Measurements from ENCODE around the gene IL1RAPL1.

Gene IL1RAPL1

DNA sequence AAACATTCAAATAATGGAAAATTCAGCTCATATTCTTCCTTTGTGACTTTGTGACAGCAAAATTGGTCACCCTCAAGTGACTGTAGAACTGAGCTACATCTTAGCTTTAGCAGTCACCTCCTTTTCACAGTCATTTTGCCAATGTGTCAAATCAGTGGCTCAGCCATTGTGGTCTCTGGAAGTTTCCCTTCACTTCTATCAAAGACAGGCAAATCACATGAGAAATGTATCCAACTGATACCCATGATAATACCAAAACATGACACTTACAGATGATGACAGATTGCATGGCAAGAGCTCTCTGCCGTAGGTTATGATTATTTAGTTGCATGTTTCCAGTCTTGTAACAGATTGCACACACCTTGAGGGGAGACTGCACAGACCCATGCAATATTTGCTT, 1078.3 kb downstream of the IL1RAPL1 start:
- DNase-seq, result no peak

GRCh38 chrX:29666366-29666765, 1079.1 kb downstream of the IL1RAPL1 start:
- DNase-seq, result no peak

GRCh38 chrX:29671421-29671820, 1084.2 kb downstream of the IL1RAPL1 start:
- DNase-seq, result no peak

- DNase-seq, result no peak
Observed at GRCh38 chrX:29687687-29688086, 1100.4 kb downstream of the IL1RAPL1 start.

DNA sequence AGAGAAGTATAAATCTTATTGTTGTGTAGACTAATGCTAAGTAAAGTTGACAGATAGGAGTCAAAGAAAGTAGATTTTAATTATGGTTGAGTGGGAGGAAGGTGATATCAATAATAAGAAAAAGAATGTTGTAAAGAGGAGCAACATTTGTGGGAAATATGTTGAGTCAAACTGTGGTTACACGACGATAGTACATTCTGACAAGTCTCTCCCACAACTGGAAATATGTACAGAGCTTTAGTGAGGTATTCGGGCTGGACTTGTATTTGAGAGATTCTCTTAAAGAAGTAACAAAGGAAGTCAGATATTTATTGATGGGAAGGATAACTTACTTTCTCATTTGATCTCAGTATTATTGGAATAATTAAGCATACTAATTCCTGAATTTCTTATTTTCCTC, 1102.8 kb downstream of the IL1RAPL1 start:
- no peak for DNase-seq

GRCh38 chrX:29691044-29691443, 1103.8 kb downstream of the IL1RAPL1 start:
- DNase-seq, result no peak

GRCh38 chrX:29693912-29694311, 1106.7 kb downstream of the IL1RAPL1 start:
- no peak for DNase-seq

- no peak for DNase-seq
Observed at GRCh38 chrX:29699239-29699638, 1112.0 kb downstream of the IL1RAPL1 start.

DNA sequence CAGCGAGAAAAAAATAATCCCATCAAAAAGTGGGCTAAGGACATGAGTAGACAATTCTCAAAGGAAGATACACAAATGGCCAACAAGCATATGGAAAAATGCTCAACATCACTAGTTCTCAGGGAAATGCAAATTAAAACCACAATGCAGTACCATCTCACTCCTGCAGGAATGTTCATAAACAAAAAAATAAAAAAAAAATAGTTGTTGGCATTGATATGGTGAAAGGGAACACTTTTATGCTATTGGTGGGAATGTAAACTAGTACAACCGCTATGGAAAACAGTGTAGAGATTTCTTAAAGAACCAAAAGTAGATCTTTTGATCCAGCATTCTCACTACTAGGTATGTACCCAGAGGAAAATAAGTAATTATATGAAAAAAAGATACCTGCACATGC, 1119.8 kb downstream of the IL1RAPL1 start:
- no peak for DNase-seq

- DNase-seq, result no peak
Observed at GRCh38 chrX:29721152-29721551, 1133.9 kb downstream of the IL1RAPL1 start.

DNA sequence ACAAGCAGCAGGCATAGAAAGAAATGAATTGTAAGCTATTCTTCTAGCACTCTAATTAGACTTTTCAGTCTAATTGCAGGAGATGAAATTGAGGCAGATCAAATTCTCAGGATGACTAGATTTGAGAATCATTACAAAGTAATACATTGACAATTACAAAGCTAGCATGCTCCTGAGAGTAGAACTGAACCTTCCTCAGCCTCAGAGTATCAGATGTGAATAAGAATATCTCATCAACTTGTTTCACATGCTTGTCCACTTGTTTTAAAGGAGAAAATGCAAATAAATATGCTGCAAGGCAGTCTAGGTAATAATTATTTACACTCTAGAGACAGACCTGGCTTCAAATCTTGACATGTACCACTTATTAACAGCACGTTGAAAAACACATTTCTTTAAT, 1137.1 kb downstream of the IL1RAPL1 start:
- no peak for DNase-seq

DNA sequence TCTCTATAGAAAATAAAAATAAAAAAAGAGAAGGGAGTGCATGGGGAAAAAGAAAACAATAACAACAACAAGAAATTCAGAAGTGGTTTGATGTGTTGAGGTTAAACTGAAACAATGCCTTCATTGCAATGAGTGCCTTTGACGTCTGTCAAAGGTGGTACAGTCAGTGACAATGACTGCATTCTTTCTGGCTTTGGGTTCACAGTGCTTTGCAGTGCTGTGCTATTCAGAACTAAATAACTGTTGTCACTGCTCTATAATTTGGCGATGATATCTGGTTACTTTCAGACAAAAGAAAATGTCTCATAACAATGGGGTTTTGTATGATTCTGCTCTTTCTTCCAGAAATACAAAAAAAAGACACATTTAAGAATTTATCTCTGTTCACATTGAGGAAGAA, 1139.6 kb downstream of the IL1RAPL1 start:
- DNase-seq, result no peak

DNA sequence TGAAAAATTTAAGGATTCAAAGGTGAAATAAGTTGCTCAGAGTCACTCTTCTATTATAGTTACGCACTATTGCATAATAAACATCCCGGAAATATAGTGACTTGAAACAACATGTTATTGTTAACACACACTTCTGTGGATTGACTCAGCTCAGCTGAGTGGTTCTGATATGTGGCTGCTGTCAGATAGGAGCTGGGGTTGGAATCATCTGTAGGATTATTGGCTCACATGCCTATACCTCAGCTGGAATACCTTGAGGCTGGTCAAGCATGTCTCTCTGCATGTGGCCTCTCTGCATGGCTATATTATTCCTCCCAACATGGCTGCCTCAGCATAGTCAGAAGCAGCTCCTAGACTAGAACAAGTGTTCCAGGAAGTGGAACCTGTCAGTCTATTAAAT, 1141.4 kb downstream of the IL1RAPL1 start:
- no peak for DNase-seq

- no peak for DNase-seq
Observed at GRCh38 chrX:29744966-29745365, 1157.7 kb downstream of the IL1RAPL1 start.

DNA sequence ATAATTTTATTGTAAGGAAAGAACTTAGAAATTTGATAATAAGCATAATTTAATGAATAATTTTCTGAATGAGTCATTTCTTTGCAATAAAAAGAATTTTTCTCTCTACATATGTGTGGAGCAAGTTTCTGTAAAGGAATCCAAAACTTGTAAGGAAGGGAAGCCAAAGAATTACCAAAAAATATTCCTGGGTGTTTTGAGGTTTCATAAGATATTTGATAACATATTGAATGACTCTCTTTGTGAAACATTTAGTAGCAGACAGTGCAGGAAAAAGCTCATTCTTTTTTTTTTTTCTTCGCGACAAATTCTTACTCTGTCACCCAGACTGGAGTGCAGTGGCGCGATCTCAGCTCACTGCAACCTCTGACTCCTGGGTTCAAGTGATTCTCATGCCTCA, 1159.1 kb downstream of the IL1RAPL1 start:
- DNase-seq, result no peak

DNA sequence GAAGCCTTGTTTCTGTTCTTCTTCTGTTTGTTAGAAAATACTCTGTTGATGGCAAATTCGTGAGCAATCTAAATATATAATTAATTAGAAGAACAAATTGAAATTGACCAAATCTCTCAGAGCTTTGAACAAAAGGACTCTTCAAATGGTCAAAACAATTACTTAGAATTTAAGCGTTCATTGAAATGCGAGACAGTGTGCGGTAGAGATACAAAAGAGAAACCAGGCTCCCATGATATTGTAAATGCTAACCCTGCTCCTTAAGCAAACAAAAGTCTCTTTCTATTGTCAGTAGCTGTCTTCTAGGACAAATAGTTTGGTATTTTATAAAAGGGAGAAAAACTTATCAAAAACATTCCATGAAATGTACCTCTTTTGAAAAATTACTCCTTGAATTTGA, 1174.8 kb downstream of the IL1RAPL1 start:
- no peak for DNase-seq

DNA sequence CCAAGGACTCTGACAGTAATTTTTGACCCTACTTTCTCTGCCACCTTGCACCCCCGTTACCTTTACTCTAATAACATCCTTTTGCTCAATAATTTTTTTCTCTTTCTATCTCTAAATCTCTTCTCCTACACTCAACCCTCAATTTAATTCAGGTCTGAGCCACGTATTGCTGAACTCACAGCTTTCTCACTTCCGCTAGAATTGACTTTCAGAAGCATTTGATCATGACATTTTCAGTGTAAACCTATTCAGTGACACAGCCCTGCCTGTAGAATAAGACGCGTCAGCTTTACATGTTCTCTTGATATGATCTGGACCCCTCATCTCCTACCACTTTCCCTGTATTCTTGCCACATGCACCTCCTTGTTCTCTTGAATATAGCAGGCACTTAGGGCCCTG, 1188.6 kb downstream of the IL1RAPL1 start:
- DNase-seq, result no peak

DNA sequence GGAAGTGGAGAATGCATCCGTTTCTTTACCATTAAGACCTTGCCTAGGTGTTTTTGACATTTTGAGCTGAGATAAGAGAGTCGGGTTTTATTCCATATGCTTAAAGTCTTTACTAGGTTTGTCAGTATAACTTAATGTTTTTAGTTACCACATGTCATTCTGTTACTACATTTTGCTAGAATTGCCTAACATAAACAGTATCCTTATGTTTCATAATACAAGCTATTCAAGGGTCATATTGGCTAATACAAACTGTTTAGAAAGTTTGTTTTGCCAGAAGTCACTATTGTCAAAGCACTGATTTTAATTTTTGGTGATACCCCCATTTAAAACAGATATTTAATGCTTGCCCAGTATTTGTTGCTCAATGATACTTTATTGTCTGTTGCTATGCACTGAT, 1200.4 kb downstream of the IL1RAPL1 start:
- DNase-seq, result no peak

DNA sequence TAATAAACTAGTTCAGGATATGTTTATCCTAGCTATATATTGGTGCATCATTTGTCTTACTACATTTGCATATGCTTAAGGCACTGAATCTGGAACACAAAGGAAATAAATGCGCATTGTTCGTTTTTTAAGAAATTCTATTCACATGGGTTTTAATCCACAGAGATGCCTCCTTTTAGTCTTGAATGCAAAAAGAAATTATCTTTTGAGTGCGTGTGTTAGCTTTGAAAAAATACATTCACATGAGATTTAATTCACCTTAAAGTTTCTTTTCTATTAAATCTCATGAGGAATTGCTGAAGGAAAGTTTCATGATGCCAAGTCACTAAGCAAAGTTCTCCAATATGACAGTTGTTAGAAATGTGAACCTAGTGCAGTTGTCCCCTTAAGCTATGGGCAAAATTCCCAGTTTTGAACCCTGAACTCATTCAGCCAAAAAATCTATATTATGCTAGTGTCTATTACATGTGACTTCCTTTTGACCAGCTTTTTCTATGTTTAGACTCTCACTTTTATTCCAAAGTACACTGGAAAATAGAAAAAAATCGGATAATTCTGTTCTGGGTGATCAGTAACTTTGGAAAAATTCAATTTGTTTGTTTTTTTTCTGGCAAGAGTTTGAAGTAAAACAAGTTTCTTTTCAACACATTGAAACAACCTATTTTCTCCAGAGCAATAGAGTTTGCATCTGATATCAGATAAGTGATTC, 1201.9 kb downstream of the IL1RAPL1 start:
- DNase-seq, result no peak

DNA sequence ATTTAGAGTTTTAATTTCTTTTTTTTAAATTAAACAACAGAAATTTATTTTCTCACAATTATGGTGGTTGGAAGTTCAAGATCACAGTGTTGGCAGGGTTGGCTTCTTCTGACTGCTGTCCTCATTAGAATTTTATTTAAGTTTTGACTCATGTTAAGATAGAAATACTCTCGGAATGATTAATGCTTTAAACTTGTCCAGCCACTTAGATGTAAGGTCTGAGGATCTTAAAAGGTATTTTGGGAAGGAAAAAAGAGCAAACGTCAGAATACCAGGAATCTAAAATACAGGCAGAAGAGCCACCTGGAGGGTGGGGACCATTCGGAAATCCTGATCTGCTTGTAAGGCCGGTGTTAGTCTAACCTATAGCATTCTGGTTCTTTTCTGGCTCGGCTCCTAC, 1205.1 kb downstream of the IL1RAPL1 start:
- DNase-seq, result no peak

DNA sequence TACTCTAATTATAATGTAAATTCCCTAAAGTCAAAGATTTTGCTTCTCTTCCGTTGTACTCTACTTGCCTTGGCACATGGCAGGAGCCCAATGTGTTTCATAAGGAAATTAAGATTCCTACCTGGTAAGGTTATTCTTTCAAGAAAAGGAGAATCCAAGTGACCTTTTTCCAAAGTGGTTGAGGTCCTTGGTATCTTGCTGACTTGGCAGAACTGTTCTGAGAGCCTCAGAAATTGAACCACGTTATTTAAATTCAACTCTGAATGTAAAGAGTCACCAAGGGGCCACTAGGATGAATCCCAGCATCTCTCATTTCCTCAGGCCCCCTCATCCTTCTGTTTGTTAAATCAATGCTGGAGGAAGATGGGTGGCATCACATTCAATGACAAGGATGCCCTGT, 1209.9 kb downstream of the IL1RAPL1 start:
- no peak for DNase-seq

DNA sequence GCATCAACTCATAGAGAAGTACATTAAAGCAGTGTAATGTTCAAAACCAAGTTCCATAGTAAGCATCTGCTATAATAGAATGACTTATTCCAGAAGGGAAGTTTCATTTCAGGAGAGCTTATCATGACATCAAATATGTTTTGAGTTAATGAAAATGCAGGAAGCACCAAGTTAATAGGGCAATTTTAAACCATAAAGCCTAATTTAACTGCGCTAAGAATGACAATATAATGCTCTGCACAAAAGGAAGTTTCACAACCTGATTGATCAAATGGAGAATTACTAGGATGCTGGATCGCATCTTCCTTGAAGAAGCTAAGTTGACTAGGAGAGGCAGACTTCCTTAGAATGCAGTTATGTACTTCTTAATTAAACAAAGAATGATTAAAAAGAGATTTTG, 1211.2 kb downstream of the IL1RAPL1 start:
- DNase-seq, result no peak

DNA sequence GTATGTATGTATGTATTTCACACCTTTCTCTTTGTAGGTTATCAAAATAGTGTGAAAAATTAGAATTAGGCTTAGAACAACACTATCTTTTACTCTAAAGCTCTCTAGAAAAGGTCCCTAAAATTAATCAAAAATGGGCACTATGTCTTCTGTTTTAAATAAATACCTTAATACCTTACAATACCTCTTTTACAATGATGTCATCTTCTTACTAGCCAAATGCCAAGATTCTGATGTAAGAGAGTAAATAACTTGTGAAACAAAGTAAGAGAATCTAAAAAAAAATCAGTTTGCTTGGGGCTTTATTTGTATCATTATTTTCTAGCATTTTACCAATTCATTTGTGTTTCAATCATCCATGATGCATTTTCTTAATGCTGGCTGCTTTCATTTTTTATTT, 1225.9 kb downstream of the IL1RAPL1 start:
- no peak for DNase-seq

DNA sequence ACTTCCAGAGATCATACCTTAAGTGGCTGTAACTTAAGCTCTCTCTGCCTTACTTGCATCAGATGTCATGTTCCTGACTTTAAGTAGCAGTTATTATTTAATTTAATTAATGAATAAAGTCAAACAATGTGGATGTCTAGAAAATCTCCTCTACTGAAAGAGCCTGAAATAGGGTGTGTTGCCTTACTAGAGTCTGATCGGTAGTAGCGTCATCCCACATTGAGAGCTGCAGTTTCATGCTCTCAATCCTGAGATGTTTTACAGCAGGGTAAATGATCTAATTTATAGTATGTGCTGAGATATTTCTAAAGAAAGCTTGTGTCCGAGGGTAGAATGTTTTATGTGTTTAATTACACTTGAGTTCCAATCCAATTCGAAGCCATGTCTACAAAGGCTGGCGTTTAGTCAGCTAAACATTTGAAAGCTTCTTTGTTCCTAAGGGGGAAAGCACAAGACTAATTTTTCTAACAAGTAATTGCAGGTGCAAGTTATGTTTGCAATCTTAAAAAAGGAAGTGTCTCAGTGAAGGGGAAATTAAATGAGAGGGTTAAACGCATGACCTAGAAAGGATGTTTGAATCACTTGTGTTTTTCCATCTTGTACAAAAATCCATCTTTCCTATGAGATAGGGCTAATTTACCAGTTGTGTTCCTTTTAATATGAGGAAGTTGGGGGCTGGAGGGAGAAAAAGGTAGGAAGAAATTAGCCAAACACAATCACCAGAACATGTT, 1237.1 kb downstream of the IL1RAPL1 start:
- DNase-seq, result peak in 1 of 2 experiments; percentile 36

DNA sequence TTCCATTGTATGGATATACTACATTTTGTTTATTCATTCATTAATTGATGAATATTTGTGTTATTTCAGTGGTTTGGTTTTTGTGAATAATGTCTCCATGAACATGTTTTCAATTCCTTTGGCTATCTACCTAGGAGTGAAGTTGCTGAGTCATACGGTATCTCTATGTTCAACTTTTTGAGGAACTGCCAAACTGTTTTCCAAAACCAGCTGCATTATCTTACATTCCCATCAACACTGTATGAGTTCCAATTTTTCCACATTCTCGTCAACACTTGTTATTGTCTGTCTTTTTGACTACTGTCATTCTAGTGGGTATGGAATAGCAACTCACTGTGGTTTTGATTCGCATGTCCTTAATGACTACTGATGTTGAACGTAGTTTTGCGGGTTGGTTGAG, 1239.5 kb downstream of the IL1RAPL1 start:
- no peak for DNase-seq
